K562 (cell line): ENCODE measurements around the gene MCC. TPM values are rescaled to one million over a fixed set of nuclear protein-coding genes. Genes with fewer than 3 reads are reported as not detected.
A peak's percentile ranks its signal among the peaks of the same experiment; 100 is the strongest.

Experiments
- ATF1 ChIP-seq, 2 experiments: fragments of 450-650 bp in 1 of 2; IDR thresholded peaks; 2 replicates each; pipeline ENCODE4 v1.6.1; 2016; ENCODE audit warnings: missing compliant biosample characterization in 1 of 2, missing genetic modification characterization in 1 of 2
- CTCFL ChIP-seq: IDR thresholded peaks from 2 replicates; pipeline ENCODE4 v1.6.1; 2011; ENCODE audit warnings: borderline replicate concordance, low read depth, mild to moderate bottlenecking, moderate library complexity, low read length; ENCODE audit not compliant: insufficient read depth, poor library complexity, severe bottlenecking
- HEY1 ChIP-seq: fragments of 250-450 bp; sonication (Bioruptor Pico); IDR thresholded peaks from 2 replicates; pipeline ENCODE4 v1.5.0; 2020; ENCODE audit warnings: mild to moderate bottlenecking, moderate library complexity, borderline replicate concordance
- NCOA1 ChIP-seq: fragments of 450-650 bp; IDR thresholded peaks from 2 replicates; pipeline ENCODE4 v1.6.1; 2016; ENCODE audit warnings: low read depth
- NR0B1 ChIP-seq: fragments of 450-650 bp; IDR thresholded peaks from one replicate; pipeline ENCODE4 v1.6.1; 2018; ENCODE audit warnings: mild to moderate bottlenecking, moderate library complexity; ENCODE audit not compliant: partially characterized antibody
- POLR2AphosphoS5 ChIP-seq: IDR thresholded peaks from 2 replicates; pipeline ENCODE4 v1.6.1; 2011; ENCODE audit warnings: mild to moderate bottlenecking, low read depth, low read length, moderate library complexity; ENCODE audit not compliant: control insufficient read depth, insufficient read depth
- PRMT5 ChIP-seq: sonication (generic); formaldehyde crosslinking; IDR thresholded peaks from 2 replicates; pipeline ENCODE4 v1.5.0; 2020; ENCODE audit warnings: missing genetic modification reagents
- RAD51 ChIP-seq: fragments of 450-650 bp; IDR thresholded peaks from 2 replicates; pipeline ENCODE4 v1.7.1; 2016; ENCODE audit warnings: low read depth, mild to moderate bottlenecking, borderline replicate concordance
- SAFB2 ChIP-seq: fragments of 200-400 bp; formaldehyde crosslinking; IDR thresholded peaks from 2 replicates; pipeline ENCODE4 v1.6.1; 2018; ENCODE audit warnings: borderline replicate concordance, low read length, low read depth, moderate library complexity; ENCODE audit not compliant: severe bottlenecking
- TEAD1 ChIP-seq, 2 experiments: fragments of 450-650 bp in 1 of 2; sonication (generic) in 1 of 2; formaldehyde crosslinking; IDR thresholded peaks; 2 replicates each; pipeline versions ENCODE4 v1.4.0 to v1.8.0; 2020 to 2022; ENCODE audit warnings: mild to moderate bottlenecking in 2 of 2, missing genetic modification reagents in 1 of 2
- polyA plus RNA-seq, 8 experiments: library from polyadenylated mRNA; depleted of rRNA in 4 of 8; stranded (reverse) in 5 of 8; unstranded in 3 of 8; fragments of >200 nt; fragmentation: Nextera tagmentation in 2 of 8; fragmentation: Illumina TruSeq in 1 of 8; extraction: Ambion mirVana in 2 of 8; extraction: Trizol in 1 of 8; gene quantifications; 2 replicates each; pipeline versions ENCODE4 v1.2.1 to v1.2.3, GENCODE V29; 2011 to 2014; ENCODE audit warnings: inconsistent platforms in 1 of 8, missing spikeins in 1 of 8
- total RNA-seq, 7 experiments: library from RNA; depleted of rRNA in 6 of 7; stranded (reverse); fragments of >200 nt in 6 of 7; fragmentation: Illumina TruSeq in 2 of 7; extraction: Trizol in 2 of 7; gene quantifications; 2 replicates each; pipeline versions ENCODE4 v1.2.1 to v1.2.3, GENCODE V29; 2011 to 2021; ENCODE audit warnings: low replicate concordance in 1 of 7
- TF ChIP-seq, protein P1 (sequence below): fragments of 450-650 bp; formaldehyde crosslinking; IDR thresholded peaks from 2 replicates; pipeline ENCODE4 v1.4.0; 2022; ENCODE audit warnings: mild to moderate bottlenecking, moderate library complexity
- TF ChIP-seq, protein P2 (sequence below): sonication (generic); formaldehyde crosslinking; IDR thresholded peaks from 2 replicates; pipeline ENCODE4 v1.8.1; 2022; ENCODE audit warnings: missing genetic modification reagents
- TF ChIP-seq, protein P3 (sequence below): fragments of 200-800 bp; sonication (Bioruptor generic); IDR thresholded peaks from 2 replicates; pipeline ENCODE4 v1.6.1; 2017; ENCODE audit warnings: missing genetic modification characterization, missing compliant biosample characterization
- TF ChIP-seq, protein P4 (sequence below), 3 experiments: fragments of 200-800 bp in 1 of 3; fragments of 250-450 bp in 1 of 3; fragments of 450-650 bp in 1 of 3; sonication (Bioruptor Pico) in 1 of 3; sonication (Bioruptor generic) in 1 of 3; formaldehyde crosslinking in 1 of 3; IDR thresholded peaks; 2 replicates each; pipeline versions ENCODE4 v1.6.1 to v1.8.0; 2016 to 2022; ENCODE audit warnings: mild to moderate bottlenecking in 2 of 3, missing genetic modification characterization in 2 of 3, missing compliant biosample characterization in 1 of 3, moderate library complexity in 1 of 3

Gene MCC
- total and polyA plus RNA-seq, 9 of the 15 experiments (the other 6 are each of a cell fraction or from before 2014, with no cell fraction given), result 0.04 to 0.24 (median 0.06) TPM; not detected in 1

GRCh38 chr5:112973904-112974303, 514.3 kb downstream of the MCC start (continued):
- TF ChIP-seq TEAD1 (CRISPR knock-in tag; IDR thresholded peaks at IDR 0.05), result peak; percentile 92 to 94
- no peak for TF ChIP-seq NR0B1
- TF ChIP-seq, protein P1, sequence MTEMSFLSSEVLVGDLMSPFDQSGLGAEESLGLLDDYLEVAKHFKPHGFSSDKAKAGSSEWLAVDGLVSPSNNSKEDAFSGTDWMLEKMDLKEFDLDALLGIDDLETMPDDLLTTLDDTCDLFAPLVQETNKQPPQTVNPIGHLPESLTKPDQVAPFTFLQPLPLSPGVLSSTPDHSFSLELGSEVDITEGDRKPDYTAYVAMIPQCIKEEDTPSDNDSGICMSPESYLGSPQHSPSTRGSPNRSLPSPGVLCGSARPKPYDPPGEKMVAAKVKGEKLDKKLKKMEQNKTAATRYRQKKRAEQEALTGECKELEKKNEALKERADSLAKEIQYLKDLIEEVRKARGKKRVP (CRISPR knock-in tag), result no peak
- no peak for TF ChIP-seq ATF1 (CRISPR knock-in tag; IDR thresholded peaks at IDR 0.05)
- peak; percentile 48 for TF ChIP-seq ATF1 (tag; IDR thresholded peaks at IDR 0.05)
- TF ChIP-seq, protein P2, sequence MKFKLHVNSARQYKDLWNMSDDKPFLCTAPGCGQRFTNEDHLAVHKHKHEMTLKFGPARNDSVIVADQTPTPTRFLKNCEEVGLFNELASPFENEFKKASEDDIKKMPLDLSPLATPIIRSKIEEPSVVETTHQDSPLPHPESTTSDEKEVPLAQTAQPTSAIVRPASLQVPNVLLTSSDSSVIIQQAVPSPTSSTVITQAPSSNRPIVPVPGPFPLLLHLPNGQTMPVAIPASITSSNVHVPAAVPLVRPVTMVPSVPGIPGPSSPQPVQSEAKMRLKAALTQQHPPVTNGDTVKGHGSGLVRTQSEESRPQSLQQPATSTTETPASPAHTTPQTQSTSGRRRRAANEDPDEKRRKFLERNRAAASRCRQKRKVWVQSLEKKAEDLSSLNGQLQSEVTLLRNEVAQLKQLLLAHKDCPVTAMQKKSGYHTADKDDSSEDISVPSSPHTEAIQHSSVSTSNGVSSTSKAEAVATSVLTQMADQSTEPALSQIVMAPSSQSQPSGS, result no peak
- TF ChIP-seq, protein P3, sequence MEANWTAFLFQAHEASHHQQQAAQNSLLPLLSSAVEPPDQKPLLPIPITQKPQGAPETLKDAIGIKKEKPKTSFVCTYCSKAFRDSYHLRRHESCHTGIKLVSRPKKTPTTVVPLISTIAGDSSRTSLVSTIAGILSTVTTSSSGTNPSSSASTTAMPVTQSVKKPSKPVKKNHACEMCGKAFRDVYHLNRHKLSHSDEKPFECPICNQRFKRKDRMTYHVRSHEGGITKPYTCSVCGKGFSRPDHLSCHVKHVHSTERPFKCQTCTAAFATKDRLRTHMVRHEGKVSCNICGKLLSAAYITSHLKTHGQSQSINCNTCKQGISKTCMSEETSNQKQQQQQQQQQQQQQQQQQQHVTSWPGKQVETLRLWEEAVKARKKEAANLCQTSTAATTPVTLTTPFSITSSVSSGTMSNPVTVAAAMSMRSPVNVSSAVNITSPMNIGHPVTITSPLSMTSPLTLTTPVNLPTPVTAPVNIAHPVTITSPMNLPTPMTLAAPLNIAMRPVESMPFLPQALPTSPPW (CRISPR knock-in tag), result no peak
- TF ChIP-seq CTCFL, result no peak
- TF ChIP-seq SAFB2, result no peak
- TF ChIP-seq PRMT5 (CRISPR knock-in tag), result no peak
- TF ChIP-seq, protein P4, sequence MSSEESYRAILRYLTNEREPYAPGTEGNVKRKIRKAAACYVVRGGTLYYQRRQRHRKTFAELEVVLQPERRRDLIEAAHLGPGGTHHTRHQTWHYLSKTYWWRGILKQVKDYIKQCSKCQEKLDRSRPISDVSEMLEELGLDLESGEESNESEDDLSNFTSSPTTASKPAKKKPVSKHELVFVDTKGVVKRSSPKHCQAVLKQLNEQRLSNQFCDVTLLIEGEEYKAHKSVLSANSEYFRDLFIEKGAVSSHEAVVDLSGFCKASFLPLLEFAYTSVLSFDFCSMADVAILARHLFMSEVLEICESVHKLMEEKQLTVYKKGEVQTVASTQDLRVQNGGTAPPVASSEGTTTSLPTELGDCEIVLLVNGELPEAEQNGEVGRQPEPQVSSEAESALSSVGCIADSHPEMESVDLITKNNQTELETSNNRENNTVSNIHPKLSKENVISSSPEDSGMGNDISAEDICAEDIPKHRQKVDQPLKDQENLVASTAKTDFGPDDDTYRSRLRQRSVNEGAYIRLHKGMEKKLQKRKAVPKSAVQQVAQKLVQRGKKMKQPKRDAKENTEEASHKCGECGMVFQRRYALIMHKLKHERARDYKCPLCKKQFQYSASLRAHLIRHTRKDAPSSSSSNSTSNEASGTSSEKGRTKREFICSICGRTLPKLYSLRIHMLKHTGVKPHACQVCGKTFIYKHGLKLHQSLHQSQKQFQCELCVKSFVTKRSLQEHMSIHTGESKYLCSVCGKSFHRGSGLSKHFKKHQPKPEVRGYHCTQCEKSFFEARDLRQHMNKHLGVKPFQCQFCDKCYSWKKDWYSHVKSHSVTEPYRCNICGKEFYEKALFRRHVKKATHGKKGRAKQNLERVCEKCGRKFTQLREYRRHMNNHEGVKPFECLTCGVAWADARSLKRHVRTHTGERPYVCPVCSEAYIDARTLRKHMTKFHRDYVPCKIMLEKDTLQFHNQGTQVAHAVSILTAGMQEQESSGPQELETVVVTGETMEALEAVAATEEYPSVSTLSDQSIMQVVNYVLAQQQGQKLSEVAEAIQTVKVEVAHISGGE (CRISPR knock-in tag; IDR thresholded peaks at IDR 0.05), result peak in 1 of 3 experiments; percentile 36; a peak in 1 of 6 replicates
- no peak for TF ChIP-seq HEY1 (CRISPR knock-in tag)
- peak; percentile 40; the same call in 1 of the 2 replicates for TF ChIP-seq RAD51
- TF ChIP-seq NCOA1, result peak; percentile 63; the same call in 1 of the 2 replicates
- TF ChIP-seq POLR2AphosphoS5, result peak; percentile 52; the same call in 1 of the 2 replicates
